H9 (cell line): ENCODE results near the gene CCR3. TPM values are rescaled to one million over a fixed set of nuclear protein-coding genes. Genes with fewer than 3 reads are reported as not detected.

Experiments
- DNase-seq: peaks from one replicate; pipeline ENCODE4 v3.0.0-alpha.2; 2017
- H2AFZ ChIP-seq: one replicate; pipeline ENCODE4 v1.6.1; 2013; ENCODE audit warnings: mild to moderate bottlenecking, low read length, control low read depth, moderate library complexity
- H2AK5ac ChIP-seq: 2 replicates; pipeline ENCODE4 v1.6.1; 2013; ENCODE audit warnings: low read length, control low read depth, mixed read lengths; ENCODE audit not compliant: insufficient read length
- H2BK120ac ChIP-seq: one replicate; pipeline ENCODE4 v1.6.1; 2013; ENCODE audit warnings: low read depth, mild to moderate bottlenecking, low read length, control low read depth, inconsistent platforms; ENCODE audit not compliant: poor library complexity, severe bottlenecking
- H2BK12ac ChIP-seq: 2 replicates; pipeline ENCODE4 v1.6.1; 2013; ENCODE audit warnings: low read length, control low read depth, mixed read lengths, low read depth; ENCODE audit not compliant: insufficient read length
- H2BK15ac ChIP-seq: 2 replicates; pipeline ENCODE4 v1.6.1; 2013; ENCODE audit warnings: low read depth, low read length, control low read depth
- H2BK20ac ChIP-seq: one replicate; pipeline ENCODE4 v1.6.1; 2013; ENCODE audit warnings: low read depth, mild to moderate bottlenecking, low read length, control low read depth, inconsistent platforms; ENCODE audit not compliant: poor library complexity, severe bottlenecking
- H2BK5ac ChIP-seq: 2 replicates; pipeline ENCODE4 v1.6.1; 2013; ENCODE audit warnings: low read length, control low read depth, mixed read lengths; ENCODE audit not compliant: insufficient read length
- H3K14ac ChIP-seq: 2 replicates; pipeline ENCODE4 v1.6.1; 2013; ENCODE audit warnings: low read length, control low read depth; ENCODE audit not compliant: insufficient read depth
- H3K18ac ChIP-seq: 2 replicates; pipeline ENCODE4 v1.6.1; 2013; ENCODE audit warnings: low read depth, mild to moderate bottlenecking, mixed read lengths, low read length, control low read depth; ENCODE audit not compliant: insufficient read length
- H3K23ac ChIP-seq: 2 replicates; pipeline ENCODE4 v1.6.1; 2013; ENCODE audit warnings: low read length, control low read depth, mixed read lengths, low read depth; ENCODE audit not compliant: insufficient read length
- H3K23me2 ChIP-seq: 2 replicates; pipeline ENCODE4 v1.6.1; 2013; ENCODE audit warnings: low read depth, mild to moderate bottlenecking, mixed read lengths, low read length, control low read depth; ENCODE audit not compliant: insufficient read length, poor library complexity, severe bottlenecking
- H3K27ac ChIP-seq: 2 replicates; pipeline ENCODE4 v1.5.1; 2013; ENCODE audit warnings: low read length, control low read depth, mixed read lengths, low read depth; ENCODE audit not compliant: insufficient read length
- H3K27me3 ChIP-seq: 2 replicates; pipeline ENCODE4 v1.6.1; 2013; ENCODE audit warnings: low read length, control low read depth, inconsistent platforms; ENCODE audit not compliant: insufficient read depth
- H3K4ac ChIP-seq: 2 replicates; pipeline ENCODE4 v1.6.1; 2013; ENCODE audit warnings: low read depth, mild to moderate bottlenecking, control low read depth, inconsistent platforms, low read length, moderate library complexity
- H3K4me1 ChIP-seq: 2 replicates; pipeline ENCODE4 v1.6.1; 2013; ENCODE audit warnings: low read length, control low read depth, inconsistent platforms; ENCODE audit not compliant: insufficient read depth
- H3K4me2 ChIP-seq: 2 replicates; pipeline ENCODE4 v1.6.1; 2013; ENCODE audit warnings: low read length, control low read depth, mixed read lengths; ENCODE audit not compliant: insufficient read length, insufficient read depth
- H3K56ac ChIP-seq: 2 replicates; pipeline ENCODE4 v1.6.1; 2013; ENCODE audit warnings: low read depth, mild to moderate bottlenecking, mixed read lengths, low read length, control low read depth; ENCODE audit not compliant: insufficient read length
- H3K79me1 ChIP-seq: 2 replicates; pipeline ENCODE4 v1.6.1; 2013; ENCODE audit warnings: low read depth, mild to moderate bottlenecking, moderate library complexity, low read length, control low read depth, inconsistent platforms; ENCODE audit not compliant: insufficient read depth, poor library complexity, severe bottlenecking
- H3K79me2 ChIP-seq: 2 replicates; pipeline ENCODE4 v1.6.1; 2013; ENCODE audit warnings: low read length, control low read depth, inconsistent platforms; ENCODE audit not compliant: insufficient read depth
- H3K9ac ChIP-seq: 2 replicates; pipeline ENCODE4 v1.6.1; 2013; ENCODE audit warnings: low read length, control low read depth, mixed read lengths; ENCODE audit not compliant: insufficient read length; ENCODE audit errors: extremely low read depth
- H3K9me3 ChIP-seq: one replicate; pipeline ENCODE4 v1.6.1; 2013; ENCODE audit warnings: low read depth, low read length, inconsistent platforms; ENCODE audit not compliant: control insufficient read depth
- H3T11ph ChIP-seq: one replicate; pipeline ENCODE4 v1.6.1; 2013; ENCODE audit warnings: mild to moderate bottlenecking, low read length, control low read depth, inconsistent platforms
- H4K20me1 ChIP-seq: one replicate; pipeline ENCODE4 v1.6.1; 2013; ENCODE audit not compliant: control insufficient read depth, insufficient read length, insufficient read depth
- H4K5ac ChIP-seq: 2 replicates; pipeline ENCODE4 v1.6.1; 2013; ENCODE audit warnings: low read depth, mild to moderate bottlenecking, mixed read lengths, low read length, control low read depth; ENCODE audit not compliant: insufficient read length
- H4K8ac ChIP-seq: replicated peaks from 2 replicates; pipeline ENCODE4 v1.6.1; 2013; ENCODE audit warnings: low read length, control low read depth, mixed read lengths, low read depth; ENCODE audit not compliant: insufficient read length
- H4K91ac ChIP-seq: 2 replicates; pipeline ENCODE4 v1.6.1; 2013; ENCODE audit warnings: low read depth, mild to moderate bottlenecking, moderate library complexity, mixed read lengths, low read length, control low read depth; ENCODE audit not compliant: insufficient read length
- H3K27ac Mint-ChIP-seq, 3 experiments: 2 replicates in 2 of 3; 3 replicates in 1 of 3; pipeline ENCODE4 v1.8.0; 2020 to 2021; ENCODE audit warnings: mixed read lengths in 3 of 3, mild to moderate bottlenecking in 1 of 3, moderate library complexity in 1 of 3
- H3K27me3 Mint-ChIP-seq: 2 replicates; pipeline ENCODE4 v1.8.0; 2021; ENCODE audit warnings: low read depth, mild to moderate bottlenecking, moderate library complexity, mixed read lengths
- H3K36me3 Mint-ChIP-seq, 3 experiments: 2 replicates in 2 of 3; 3 replicates in 1 of 3; pipeline ENCODE4 v1.8.0; 2020 to 2021; ENCODE audit warnings: low read depth in 3 of 3, mixed read lengths in 3 of 3; ENCODE audit not compliant: insufficient read depth in 1 of 3
- H3K4me1 Mint-ChIP-seq, 2 experiments: 2 replicates each; pipeline ENCODE4 v1.8.0; 2020; ENCODE audit warnings: mixed read lengths in 2 of 2
- H3K4me3 Mint-ChIP-seq, 2 experiments: 2 replicates in 1 of 2; 3 replicates in 1 of 2; pipeline ENCODE4 v1.8.0; 2020 to 2021; ENCODE audit warnings: mild to moderate bottlenecking in 2 of 2, mixed read lengths in 2 of 2, moderate library complexity in 1 of 2
- H3K9me3 Mint-ChIP-seq, 2 experiments: 2 replicates in 1 of 2; 3 replicates in 1 of 2; pipeline ENCODE4 v1.8.0; 2020; ENCODE audit warnings: mild to moderate bottlenecking in 2 of 2, mixed read lengths in 2 of 2, moderate library complexity in 1 of 2
- WGBS: extraction: QIAGEN DNeasy Blood & Tissue Kit; methylation state at CpG from one replicate; pipeline ENCODE4 v1.1.7; 2013; ENCODE audit warnings: missing lambda C conversion rate, low lambda C conversion rate, mixed read lengths; ENCODE audit not compliant: insufficient read length; ENCODE audit errors: extremely low coverage; 5-methylcytosine and 5-hydroxymethylcytosine counted together
- total RNA-seq: library from RNA; stranded (reverse); gene quantifications from 2 replicates; pipeline ENCODE4 v1.2.1, GENCODE V29; 2021
- TF ChIP-seq, protein P1 (sequence below): fragments of 200-600 bp; sonication (generic); conservative IDR thresholded peaks from 3 replicates; pipeline ENCODE4 v1.8.0; 2021; ENCODE audit warnings: antibody characterized with exemption, mild to moderate bottlenecking

Gene CCR3
- total RNA-seq, 1 experiment from 2014 or later, result not detected

DNA sequence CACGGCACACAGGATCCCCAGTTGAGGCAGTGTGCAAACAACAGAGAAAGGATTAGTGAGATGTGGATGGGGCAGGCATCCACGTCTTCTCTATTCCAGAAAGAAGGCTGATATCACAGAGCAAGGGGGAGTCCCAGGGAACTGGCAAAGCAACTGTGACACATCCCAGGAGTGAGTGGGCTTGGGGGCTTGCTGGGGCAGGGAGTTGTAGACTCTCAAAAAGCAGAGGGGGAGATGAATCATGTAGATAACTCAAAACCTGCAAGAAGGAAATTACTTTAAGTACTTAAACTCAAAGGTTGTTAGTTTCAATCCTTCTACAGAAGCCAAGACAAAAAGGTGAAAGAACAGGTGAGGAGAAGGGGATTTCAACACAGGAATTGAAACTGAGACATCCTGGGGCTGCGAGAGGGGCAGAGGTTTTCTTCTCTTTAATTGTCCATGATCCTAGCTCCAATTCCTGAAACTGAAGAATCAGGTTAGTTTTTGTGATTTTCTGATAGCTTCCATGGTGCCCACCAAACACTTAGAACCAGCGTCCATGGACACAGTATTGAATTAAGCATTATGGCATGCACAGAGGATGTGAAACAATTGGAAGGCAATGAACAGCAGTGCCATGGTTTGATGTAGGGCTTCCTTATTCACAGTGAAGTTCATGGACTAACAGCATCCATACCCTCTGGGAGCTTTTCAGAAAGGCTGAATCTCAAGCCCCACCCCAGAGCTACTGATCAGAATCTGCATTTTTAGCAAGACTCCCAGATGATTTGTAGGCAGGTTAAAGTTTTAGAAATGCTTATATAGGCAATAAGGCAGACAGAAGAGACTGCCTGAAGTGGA, 52.0 kb downstream of the CCR3 start:
- no peaks in the 10 kb centered on the region for H3K79me1 ChIP-seq
- H3K4me2 ChIP-seq, result no peak overlapping the region
- H4K20me1 ChIP-seq, result no peaks in the 10 kb centered on the region
- H3K27me3 Mint-ChIP-seq, result no peaks in the 10 kb centered on the region; the same call in none of the 2 replicates
- no peaks in the 10 kb centered on the region for H3K23me2 ChIP-seq
- TF ChIP-seq, protein P1, sequence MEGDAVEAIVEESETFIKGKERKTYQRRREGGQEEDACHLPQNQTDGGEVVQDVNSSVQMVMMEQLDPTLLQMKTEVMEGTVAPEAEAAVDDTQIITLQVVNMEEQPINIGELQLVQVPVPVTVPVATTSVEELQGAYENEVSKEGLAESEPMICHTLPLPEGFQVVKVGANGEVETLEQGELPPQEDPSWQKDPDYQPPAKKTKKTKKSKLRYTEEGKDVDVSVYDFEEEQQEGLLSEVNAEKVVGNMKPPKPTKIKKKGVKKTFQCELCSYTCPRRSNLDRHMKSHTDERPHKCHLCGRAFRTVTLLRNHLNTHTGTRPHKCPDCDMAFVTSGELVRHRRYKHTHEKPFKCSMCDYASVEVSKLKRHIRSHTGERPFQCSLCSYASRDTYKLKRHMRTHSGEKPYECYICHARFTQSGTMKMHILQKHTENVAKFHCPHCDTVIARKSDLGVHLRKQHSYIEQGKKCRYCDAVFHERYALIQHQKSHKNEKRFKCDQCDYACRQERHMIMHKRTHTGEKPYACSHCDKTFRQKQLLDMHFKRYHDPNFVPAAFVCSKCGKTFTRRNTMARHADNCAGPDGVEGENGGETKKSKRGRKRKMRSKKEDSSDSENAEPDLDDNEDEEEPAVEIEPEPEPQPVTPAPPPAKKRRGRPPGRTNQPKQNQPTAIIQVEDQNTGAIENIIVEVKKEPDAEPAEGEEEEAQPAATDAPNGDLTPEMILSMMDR, result no peak
- no peak overlapping the region for H2BK20ac ChIP-seq
- no peaks in the 10 kb centered on the region for H3K4me1 ChIP-seq
- no peak overlapping the region for H3T11ph ChIP-seq
- H4K91ac ChIP-seq, result no peak overlapping the region
- no peak overlapping the region; a peak in 1 of 7 replicates for H3K27ac Mint-ChIP-seq
- no peak overlapping the region for H2AK5ac ChIP-seq
- no peaks in the 10 kb centered on the region for H3K27me3 ChIP-seq
- no peaks in the 10 kb centered on the region for H3K4me1 Mint-ChIP-seq
- H3K79me2 ChIP-seq, result no peaks in the 10 kb centered on the region
- H4K5ac ChIP-seq, result no peak overlapping the region
- no peak overlapping the region for H3K4me3 Mint-ChIP-seq
- H3K9me3 Mint-ChIP-seq, result no peaks in the 10 kb centered on the region
- no peak overlapping the region for H2BK12ac ChIP-seq
- H3K9me3 ChIP-seq, result no peaks in the 10 kb centered on the region
- no peak overlapping the region for H2AFZ ChIP-seq
- no peak for DNase-seq
- no peak overlapping the region for H3K18ac ChIP-seq
- H3K36me3 Mint-ChIP-seq, result no peaks in the 10 kb centered on the region
- H3K27ac ChIP-seq, result no peak overlapping the region
- no peak overlapping the region for H2BK5ac ChIP-seq
- H2BK15ac ChIP-seq, result no peak overlapping the region
- H3K9ac ChIP-seq, result no peak overlapping the region
- no peak overlapping the region for H3K14ac ChIP-seq
- H4K8ac ChIP-seq, result no peak overlapping the region
- H3K4ac ChIP-seq, result no peak overlapping the region
- H3K23ac ChIP-seq, result no peak overlapping the region
- no peak overlapping the region for H2BK120ac ChIP-seq
- WGBS, result no CpG with 5 or more reads among the region's 4 CpGs
- H3K56ac ChIP-seq, result no peak overlapping the region
